ENCODE data around the gene SUSD6. TPM values are rescaled to one million over a fixed set of nuclear protein-coding genes. Genes with fewer than 3 reads are reported as not detected.

Gene SUSD6
- total RNA-seq, 1 experiment from 2014 or later, result 21.5 TPM

GRCh38 chr14:69582212-69582611, 29.2 kb upstream of the SUSD6 start:
- H3K36me3 Mint-ChIP-seq (ENCODE audit: insufficient read depth, unreplicated experiment), result no peaks in the 10 kb centered on the region
- H3K4me3 Mint-ChIP-seq (ENCODE audit: unreplicated experiment), result no peak overlapping the region
- H3K9me3 ChIP-seq, result no peaks in the 10 kb centered on the region
- DNase-seq, result no peak
- H3K4me3 ChIP-seq (ENCODE audit: low read depth, low read length), result no peak overlapping the region
- H3K27me3 Mint-ChIP-seq (ENCODE audit: insufficient read depth, unreplicated experiment), result no peaks in the 10 kb centered on the region
- TF ChIP-seq CTCF (IDR thresholded peaks at IDR 0.05; ENCODE audit: insufficient read depth in 1 of 2, low read depth in 1 of 2, low read length in 1 of 2, severe bottlenecking in 1 of 2, unreplicated experiment in 1 of 2), result no peak
- no peak overlapping the region for H3K27ac Mint-ChIP-seq (ENCODE audit: unreplicated experiment)
- peaks cover 6% of the 10 kb centered on the region for H3K4me1 Mint-ChIP-seq (ENCODE audit: low read depth, unreplicated experiment)
- intact Hi-C loops (cut with micrococcal nuclease; ENCODE audit: unreplicated experiment), result loop anchor here (5.0 to 10.0 kb wide), 2 partner anchors 233 to 735 kb away; no protein-coding TSS in a partner anchor
- H3K4me1 ChIP-seq, result no peaks in the 10 kb centered on the region
- BruUV-seq (replicated peaks), result no TSS peak
- CTCF ChIA-PET, result no interaction called here
- H3K27me3 ChIP-seq (replicated peaks; ENCODE audit: control insufficient read depth, insufficient read depth, low read length), result no peaks in the 10 kb centered on the region
- H3K36me3 ChIP-seq (ENCODE audit: control insufficient read depth, insufficient read depth, low read length), result no peaks in the 10 kb centered on the region
- no peaks in the 10 kb centered on the region for H3K9me3 Mint-ChIP-seq (ENCODE audit: unreplicated experiment)
- POLR2A ChIA-PET, result no interaction called here

- Mint-ChIP-seq H3K27me3 (ENCODE audit: insufficient read depth, unreplicated experiment) (no peaks in the 10 kb centered on the region), H3K36me3 (ENCODE audit: insufficient read depth, unreplicated experiment) (no peaks in the 10 kb centered on the region), H3K4me3 (ENCODE audit: unreplicated experiment) (no peak overlapping the region), H3K4me1 (ENCODE audit: low read depth, unreplicated experiment) (peaks cover 6% of the 10 kb centered on the region), H3K27ac (ENCODE audit: unreplicated experiment) (no peak overlapping the region), H3K9me3 (ENCODE audit: unreplicated experiment) (no peaks in the 10 kb centered on the region)
- intact Hi-C loops (cut with micrococcal nuclease; ENCODE audit: unreplicated experiment), result loop anchor here (5.0 to 10.0 kb wide), 2 partner anchors 232 to 734 kb away; no protein-coding TSS in a partner anchor
- DNase-seq, result no peak
- H3K4me1 ChIP-seq, result no peaks in the 10 kb centered on the region
- H3K4me3 ChIP-seq (ENCODE audit: low read depth, low read length), result no peak overlapping the region
- ChIA-PET POLR2A (no interaction called here), CTCF (no interaction called here)
- no peaks in the 10 kb centered on the region for H3K9me3 ChIP-seq
- BruUV-seq (replicated peaks), result no TSS peak
- H3K27me3 ChIP-seq (replicated peaks; ENCODE audit: control insufficient read depth, insufficient read depth, low read length), result no peaks in the 10 kb centered on the region
- no peaks in the 10 kb centered on the region for H3K36me3 ChIP-seq (ENCODE audit: control insufficient read depth, insufficient read depth, low read length)
- TF ChIP-seq CTCF (IDR thresholded peaks at IDR 0.05; ENCODE audit: insufficient read depth in 1 of 2, low read depth in 1 of 2, low read length in 1 of 2, severe bottlenecking in 1 of 2, unreplicated experiment in 1 of 2), result no peak
These were observed 28.6 kb upstream of the SUSD6 start for GRCh38 chr14:69582829-69583228.

GRCh38 chr14:69584389-69584788, 27.0 kb upstream of the SUSD6 start:
- BruUV-seq (replicated peaks), result no TSS peak
- Mint-ChIP-seq H3K36me3 (ENCODE audit: insufficient read depth, unreplicated experiment) (no peaks in the 10 kb centered on the region), H3K4me1 (ENCODE audit: low read depth, unreplicated experiment) (peaks cover 6% of the 10 kb centered on the region), H3K27ac (ENCODE audit: unreplicated experiment) (no peak overlapping the region), H3K27me3 (ENCODE audit: insufficient read depth, unreplicated experiment) (no peaks in the 10 kb centered on the region), H3K9me3 (ENCODE audit: unreplicated experiment) (no peaks in the 10 kb centered on the region), H3K4me3 (ENCODE audit: unreplicated experiment) (no peak overlapping the region)
- no peak for DNase-seq
- ChIA-PET CTCF (interaction anchor here (0.7 to 1.9 kb wide), 7 partner anchors 10 to 143 kb away, joined by 3 to 5 read pairs (median 4); no protein-coding TSS in a partner anchor), POLR2A (no interaction called here)
- Histone ChIP-seq H3K4me1 (no peaks in the 10 kb centered on the region), H3K36me3 (ENCODE audit: control insufficient read depth, insufficient read depth, low read length) (no peaks in the 10 kb centered on the region), H3K9me3 (no peaks in the 10 kb centered on the region), H3K27me3 (replicated peaks; ENCODE audit: control insufficient read depth, insufficient read depth, low read length) (no peaks in the 10 kb centered on the region), H3K4me3 (ENCODE audit: low read depth, low read length) (no peak overlapping the region)
- intact Hi-C loops (cut with micrococcal nuclease; ENCODE audit: unreplicated experiment), result loop anchor here (5.0 to 10.0 kb wide), 2 partner anchors 230 to 733 kb away; no protein-coding TSS in a partner anchor
- no peak for TF ChIP-seq CTCF (IDR thresholded peaks at IDR 0.05; ENCODE audit: insufficient read depth in 1 of 2, low read depth in 1 of 2, low read length in 1 of 2, severe bottlenecking in 1 of 2, unreplicated experiment in 1 of 2)

Measured in Caco-2 (cell line).